ENCODE measurements around the gene TMTC2.
A peak's percentile ranks its signal among the peaks of the same experiment; 100 is the strongest.

Gene TMTC2

GRCh38 chr12:82832096-82832495 lies 145.4 kb downstream of the TMTC2 start:
- Histone ChIP-seq H3K4me1 (ENCODE audit: control insufficient read depth, insufficient read depth, low read length) (peaks cover 4% of the 10 kb centered on the region; the same call in 1 of the 2 replicates), H3K9me3 (ENCODE audit: control insufficient read depth, insufficient read depth, low read depth, low read length) (no peaks in the 10 kb centered on the region), H3K4me3 (ENCODE audit: low read depth, low read length) (no peak overlapping the region), H3K27ac (ENCODE audit: extremely low read depth, low read depth, low read length) (no peak overlapping the region), H3K36me3 (ENCODE audit: control insufficient read depth in 2 of 2, insufficient read depth in 1 of 2, low read length in 2 of 2) (no peaks in the 10 kb centered on the region)
- ChIA-PET POLR2A (no interaction called here), CTCF (interaction anchor here (0.6 kb wide), 1 partner anchor 10 kb away, joined by 3 read pairs; no protein-coding TSS in a partner anchor)
- TF ChIP-seq REST (tag by site-specific recombination; IDR thresholded peaks at IDR 0.05) (no peak), ZNF701 (tag by site-specific recombination; IDR thresholded peaks at IDR 0.05) (no peak), ZSCAN30 (tag by site-specific recombination; IDR thresholded peaks at IDR 0.05) (no peak), ZNF37A (tag by site-specific recombination; IDR thresholded peaks at IDR 0.05) (no peak), ZNF335 (tag by site-specific recombination; conservative IDR thresholded peaks at IDR 0.05) (no peak), ZNF274 (IDR thresholded peaks at IDR 0.05; ENCODE audit: low read length) (no peak), ZNF274 (tag by site-specific recombination; IDR thresholded peaks at IDR 0.05; ENCODE audit: borderline replicate concordance) (no peak), ZNF549 (tag by site-specific recombination; IDR thresholded peaks at IDR 0.05) (no peak)

- peaks cover 4% of the 10 kb centered on the region; the same call in 1 of the 2 replicates for H3K4me1 ChIP-seq (ENCODE audit: control insufficient read depth, insufficient read depth, low read length)
- H3K36me3 ChIP-seq (ENCODE audit: control insufficient read depth in 2 of 2, insufficient read depth in 1 of 2, low read length in 2 of 2): no peaks in the 10 kb centered on the region
- no peak overlapping the region for H3K4me3 ChIP-seq (ENCODE audit: low read depth, low read length)
- H3K27ac ChIP-seq (ENCODE audit: extremely low read depth, low read depth, low read length): no peak overlapping the region
- TF ChIP-seq ZNF747 (tag by site-specific recombination; IDR thresholded peaks at IDR 0.05) (no peak), FEZF1 (tag by site-specific recombination; IDR thresholded peaks at IDR 0.05) (peak; percentile 23; the same call in 1 of the 2 replicates), OSR2 (tag by site-specific recombination; IDR thresholded peaks at IDR 0.05) (peak; percentile 78), ZNF292 (tag by site-specific recombination; IDR thresholded peaks at IDR 0.05; ENCODE audit: borderline replicate concordance, low read depth) (no peak), ZNF843 (tag by site-specific recombination; IDR thresholded peaks at IDR 0.05) (0 out of 2 replicates have a peak, but pooled peaks have one; percentile 44), PRDM6 (tag by site-specific recombination; IDR thresholded peaks at IDR 0.05) (peak; percentile 73), ZNF580 (tag by site-specific recombination; IDR thresholded peaks at IDR 0.05) (peak; percentile 81), BCL6B (tag by site-specific recombination; IDR thresholded peaks at IDR 0.05) (0 out of 2 replicates have a peak, but pooled peaks have one; percentile 30)
- ChIA-PET CTCF (interaction anchor here (1.1 kb wide), 1 partner anchor 8 kb away, joined by 3 read pairs; no protein-coding TSS in a partner anchor), POLR2A (no interaction called here)
- no peaks in the 10 kb centered on the region for H3K9me3 ChIP-seq (ENCODE audit: control insufficient read depth, insufficient read depth, low read depth, low read length)
These were observed 146.3 kb downstream of the TMTC2 start for GRCh38 chr12:82832981-82833380.
